ENCODE results near the gene TSSC4. TPM values are rescaled to one million over a fixed set of nuclear protein-coding genes. Genes with fewer than 3 reads are reported as not detected.

The TSSC4 gene
- total RNA-seq, 2 donors from 2014 or later: 35.6 to 59.0 TPM

GRCh38 chr11:2358754-2359442 lies 41.7 kb upstream of the TSSC4 start:
- no peak overlapping the region for H3K9ac ChIP-seq (ENCODE audit: low read depth in 2 of 2, low read length in 2 of 2)
- H3K36me3 ChIP-seq: no peaks in the 10 kb centered on the region
- no peak overlapping the region for H3K27ac ChIP-seq
- intact Hi-C loops (cut with DNase I): no loop called here
- no peaks in the 10 kb centered on the region for H3K27me3 ChIP-seq
- DNase-seq: no peak
- H3K9me3 ChIP-seq: no peaks in the 10 kb centered on the region
- TF ChIP-seq CTCF (IDR thresholded peaks at IDR 0.05): no peak
- H3K4me1 ChIP-seq: no peaks in the 10 kb centered on the region
- H3K4me3 ChIP-seq: no peak overlapping the region

GRCh38 chr11:2359557-2359956 lies 41.0 kb upstream of the TSSC4 start:
- Histone ChIP-seq H3K27ac (no peak overlapping the region), H3K9me3 (no peaks in the 10 kb centered on the region), H3K27me3 (no peaks in the 10 kb centered on the region), H3K4me3 (no peak overlapping the region), H3K4me1 (no peaks in the 10 kb centered on the region), H3K9ac (ENCODE audit: low read depth in 2 of 2, low read length in 2 of 2) (no peak overlapping the region), H3K36me3 (no peaks in the 10 kb centered on the region)
- TF ChIP-seq CTCF (IDR thresholded peaks at IDR 0.05): no peak
- intact Hi-C loops (cut with DNase I): no loop called here
- DNase-seq: no peak

GRCh38 chr11:2360081-2360642 lies 40.4 kb upstream of the TSSC4 start:
- Histone ChIP-seq H3K4me1 (no peaks in the 10 kb centered on the region), H3K9ac (ENCODE audit: low read depth in 2 of 2, low read length in 2 of 2) (no peak overlapping the region), H3K27me3 (no peaks in the 10 kb centered on the region), H3K4me3 (no peak overlapping the region), H3K27ac (no peak overlapping the region), H3K36me3 (no peaks in the 10 kb centered on the region), H3K9me3 (no peaks in the 10 kb centered on the region)
- TF ChIP-seq CTCF (IDR thresholded peaks at IDR 0.05): no peak
- intact Hi-C loops (cut with DNase I): no loop called here
- no peak for DNase-seq

- H3K36me3 ChIP-seq: no peaks in the 10 kb centered on the region
- no peaks in the 10 kb centered on the region for H3K27me3 ChIP-seq
- H3K4me1 ChIP-seq: no peaks in the 10 kb centered on the region
- intact Hi-C loops (cut with DNase I): no loop called here
- TF ChIP-seq CTCF (IDR thresholded peaks at IDR 0.05): no peak
- no peak overlapping the region for H3K9ac ChIP-seq (ENCODE audit: low read depth in 2 of 2, low read length in 2 of 2)
- H3K27ac ChIP-seq: no peak overlapping the region
- no peak overlapping the region for H3K4me3 ChIP-seq
- no peaks in the 10 kb centered on the region for H3K9me3 ChIP-seq
- DNase-seq: no peak
Measured at GRCh38 chr11:2361565-2361964, 39.0 kb upstream of the TSSC4 start.

GRCh38 chr11:2362414-2362813 lies 38.1 kb upstream of the TSSC4 start:
- Histone ChIP-seq H3K4me1 (no peaks in the 10 kb centered on the region), H3K36me3 (no peaks in the 10 kb centered on the region), H3K27ac (no peak overlapping the region), H3K9me3 (no peaks in the 10 kb centered on the region), H3K27me3 (no peaks in the 10 kb centered on the region), H3K4me3 (no peak overlapping the region), H3K9ac (ENCODE audit: low read depth in 2 of 2, low read length in 2 of 2) (no peak overlapping the region)
- TF ChIP-seq CTCF (IDR thresholded peaks at IDR 0.05): no peak
- intact Hi-C loops (cut with DNase I): no loop called here
- no peak for DNase-seq
